GM21737 (cell line): ENCODE data around the gene THOP1.
"Not testable (repeated sequence)": the region's sequence is repeated elsewhere in the genome, so short reads cannot be mapped to it uniquely, and the experiment has no call there.

Experiments used
- ATAC-seq: cut with Tn5 transposase; IDR thresholded peaks from one replicate; pipeline ENCODE4 v1.9.1; 2021; ENCODE audit warnings: mild to moderate bottlenecking, moderate library complexity; ENCODE audit not compliant: unreplicated experiment

The THOP1 gene

DNA sequence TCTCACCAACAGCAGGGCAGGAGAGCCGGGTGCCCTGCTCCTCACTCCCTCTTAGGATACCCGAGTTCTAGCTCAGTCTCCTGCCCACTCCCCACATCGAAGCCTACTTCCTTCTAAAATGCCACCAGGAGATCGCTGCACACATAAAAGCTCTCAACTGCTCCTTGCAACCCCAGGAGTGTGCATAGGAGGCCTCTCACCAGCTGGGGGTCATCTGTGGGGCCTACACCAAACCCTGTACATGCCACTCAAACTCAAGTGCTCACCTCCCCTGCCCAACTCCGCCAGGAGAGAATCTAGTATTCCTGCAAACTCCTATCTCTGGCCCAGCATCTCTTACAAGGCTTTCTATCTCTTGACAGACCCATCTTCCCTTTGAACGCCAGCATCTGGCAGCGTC is 5.0 kb upstream of the THOP1 start:
- ATAC-seq = no peak

GRCh38 chr19:2782329-2782935 is 2.9 kb upstream of the THOP1 start:
- ATAC-seq = no peak

GRCh38 chr19:2782936-2783780 is 2.1 kb upstream of the THOP1 start, which contains the start of gene SGTA:
Gene SGTA, minus strand, starts transcription at chr19:2783273. Its CDS starts 14,205 bp downstream, at chr19:2769068.
- ATAC-seq = peak; percentile 65

- no peak for ATAC-seq
Observed at GRCh38 chr19:2783781-2784145, 1.5 kb upstream of the THOP1 start.

DNA sequence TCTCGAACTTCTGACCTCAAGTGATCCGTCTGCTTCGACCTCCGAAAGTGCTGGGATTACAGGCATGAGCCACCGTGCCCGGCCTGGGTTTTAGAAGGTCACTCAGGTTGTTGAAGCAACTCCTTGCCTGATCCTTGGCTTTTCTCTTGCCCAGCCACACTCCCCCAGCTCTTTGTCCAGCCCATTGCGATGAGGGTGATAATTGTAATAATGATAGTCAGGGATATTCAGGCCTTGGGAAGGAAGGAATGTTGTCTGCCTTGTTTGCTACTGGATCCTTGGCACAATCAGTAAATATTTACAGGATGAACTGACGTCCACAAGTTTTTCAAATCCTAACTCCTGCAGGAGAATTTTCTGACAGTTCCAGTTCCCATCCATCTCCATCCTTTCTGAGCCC is 1.8 kb downstream of the THOP1 start:
- no peak for ATAC-seq

DNA sequence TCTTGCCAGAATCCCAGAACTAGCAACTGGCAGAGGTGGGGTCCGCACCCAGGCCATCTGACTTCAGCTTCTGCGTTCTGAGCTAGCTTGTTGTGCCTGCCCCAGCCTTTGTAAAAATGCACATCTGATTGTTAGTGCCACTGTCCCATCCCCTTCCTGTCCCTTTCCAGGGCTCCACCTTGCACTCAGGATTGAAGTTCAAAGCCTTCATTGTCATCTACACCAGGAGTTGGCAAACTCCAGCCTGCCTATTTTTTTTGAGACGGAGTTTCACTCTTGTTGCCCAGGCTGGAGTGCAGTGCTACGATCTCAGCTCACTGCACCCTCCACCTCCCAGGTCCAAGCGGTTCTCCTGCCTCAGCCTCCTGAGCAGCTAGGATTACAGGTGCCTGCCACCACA is 2.9 kb downstream of the THOP1 start:
- ATAC-seq = no peak

DNA sequence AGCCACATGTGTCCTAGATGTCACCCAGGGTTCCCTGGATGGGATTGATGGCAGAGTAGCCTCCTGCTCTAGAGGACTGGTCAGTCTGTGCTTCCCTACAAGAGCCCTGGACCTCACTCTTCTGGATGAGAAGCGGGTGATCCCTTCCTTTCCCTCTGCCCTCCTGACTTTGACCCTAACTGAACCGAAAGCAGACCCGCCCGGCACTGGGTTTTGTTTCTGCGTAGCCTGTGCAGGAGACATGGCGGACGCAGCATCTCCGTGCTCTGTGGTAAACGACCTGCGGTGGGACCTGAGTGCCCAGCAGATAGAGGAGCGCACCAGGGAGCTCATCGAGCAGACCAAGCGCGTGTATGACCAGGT is 4.9 kb downstream of the THOP1 start:
- no peak for ATAC-seq

DNA sequence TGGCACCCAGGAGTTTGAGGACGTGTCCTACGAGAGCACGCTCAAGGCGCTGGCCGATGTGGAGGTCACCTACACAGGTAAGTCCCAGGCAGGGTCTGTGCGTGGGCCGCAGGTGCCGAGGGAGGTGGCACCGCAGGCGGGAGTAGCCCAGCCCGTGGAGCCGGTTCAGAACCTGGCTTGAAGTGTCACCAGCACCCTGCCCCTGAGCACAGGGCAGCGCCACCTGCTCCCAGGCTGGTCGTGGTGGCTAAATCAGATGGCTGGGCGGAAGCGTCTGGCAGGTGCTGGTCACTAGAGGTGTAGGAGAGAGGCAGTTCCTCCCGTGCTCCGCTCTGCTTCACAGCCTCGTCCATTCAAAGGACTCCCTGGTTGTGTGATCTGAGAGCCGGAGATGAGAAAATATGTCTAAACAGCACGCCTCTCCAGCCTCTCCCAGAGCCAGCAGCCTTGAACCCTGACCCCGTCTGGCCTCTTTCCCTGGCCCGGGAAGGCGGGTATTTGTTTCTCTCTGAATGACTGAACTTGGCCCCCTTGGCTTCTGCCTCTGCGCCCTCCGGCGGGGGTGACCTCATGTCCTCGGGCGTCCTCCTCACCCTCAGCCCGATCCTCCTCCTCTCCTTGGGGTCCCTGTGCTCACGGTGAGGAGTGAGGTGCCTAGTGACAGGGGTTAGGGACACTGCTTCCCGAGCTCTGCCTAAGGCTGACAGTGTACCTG is 5.4 kb downstream of the THOP1 start:
- ATAC-seq = no peak

DNA sequence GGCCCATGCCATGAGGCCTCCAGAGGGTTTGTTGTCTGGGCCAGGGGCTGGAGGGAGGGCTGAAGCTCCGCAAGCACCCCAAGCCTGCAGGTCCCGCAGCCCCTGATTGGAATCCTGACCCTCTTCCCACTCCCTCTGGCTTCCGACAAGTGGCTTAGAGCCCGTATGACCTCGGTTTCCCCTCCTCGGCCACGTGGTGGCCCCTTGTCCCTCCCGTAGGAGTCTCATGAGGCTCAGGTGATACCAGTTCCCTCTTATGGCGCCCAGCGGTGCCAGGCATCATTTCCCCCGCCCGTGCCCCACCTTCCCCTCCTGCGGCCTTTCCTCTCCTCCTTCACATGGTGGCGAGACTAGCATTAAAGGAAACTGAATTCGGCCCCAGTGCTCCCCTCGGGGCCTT is 6.1 kb downstream of the THOP1 start:
- ATAC-seq = no peak

- ATAC-seq = no peak
Observed at GRCh38 chr19:2791876-2792275, 6.6 kb downstream of the THOP1 start.

- ATAC-seq = not testable (repeated sequence)
Observed at GRCh38 chr19:2792666-2793065, 7.4 kb downstream of the THOP1 start.

DNA sequence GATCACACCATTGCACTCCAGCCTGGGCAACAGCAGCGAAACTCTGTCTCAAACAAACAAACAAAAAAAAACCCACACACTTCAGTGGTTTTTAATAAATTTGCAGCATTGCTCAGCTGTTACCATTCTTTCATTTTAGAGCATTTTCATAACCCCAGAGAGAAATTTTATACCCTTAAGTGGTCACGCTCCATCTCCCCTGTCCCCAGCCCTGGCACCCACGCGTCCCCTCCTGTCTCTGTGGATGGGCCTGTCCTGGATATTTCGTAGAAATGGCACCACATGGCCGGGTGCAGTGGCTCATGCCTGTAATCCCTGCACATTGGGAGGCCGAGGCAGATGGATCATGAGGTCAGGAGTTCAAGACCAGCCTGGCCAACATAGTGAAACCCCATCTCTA is 7.8 kb downstream of the THOP1 start:
- no peak for ATAC-seq

GRCh38 chr19:2793577-2793976 is 8.3 kb downstream of the THOP1 start:
- no peak for ATAC-seq

DNA sequence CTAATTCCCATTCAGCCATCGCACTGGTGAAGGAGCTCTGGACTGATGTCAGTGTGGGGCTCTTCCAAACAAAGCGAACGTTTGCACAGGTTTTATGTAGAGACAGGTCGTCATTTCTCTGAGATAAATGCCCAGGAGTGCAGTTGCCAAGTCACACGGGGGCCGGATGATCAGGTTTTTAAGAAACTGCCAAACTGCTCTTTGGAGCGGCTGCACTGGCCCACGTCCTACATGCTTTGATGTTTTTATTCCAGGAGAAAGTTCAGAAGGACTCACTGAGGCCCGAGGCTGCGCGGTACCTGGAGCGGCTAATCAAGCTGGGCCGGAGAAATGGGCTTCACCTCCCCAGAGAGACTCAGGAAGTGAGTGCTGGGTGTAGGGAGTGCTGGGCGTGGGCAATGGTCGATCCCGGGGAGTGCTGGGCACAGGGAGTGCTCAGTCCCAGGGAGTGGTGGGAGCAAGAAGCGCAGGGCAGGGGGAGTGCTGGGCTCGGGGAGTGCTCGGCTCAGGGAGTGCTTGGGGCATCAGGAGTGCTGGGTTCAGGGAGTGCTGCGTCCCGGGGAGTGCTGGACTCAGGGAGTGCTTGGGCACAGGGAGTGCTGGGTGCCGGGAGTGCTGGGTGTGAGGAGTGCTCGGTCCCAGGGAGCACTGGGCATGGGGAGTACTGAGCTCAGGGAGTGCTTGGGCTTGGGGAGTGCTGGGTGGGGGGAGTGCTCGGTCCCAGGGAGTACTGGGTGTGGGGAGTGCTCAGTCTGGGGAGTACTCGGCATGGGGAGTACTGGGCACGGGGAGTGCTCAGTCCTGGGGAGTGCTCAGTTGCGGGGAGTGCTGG is 10.7 kb downstream of the THOP1 start:
- ATAC-seq = no peak

DNA sequence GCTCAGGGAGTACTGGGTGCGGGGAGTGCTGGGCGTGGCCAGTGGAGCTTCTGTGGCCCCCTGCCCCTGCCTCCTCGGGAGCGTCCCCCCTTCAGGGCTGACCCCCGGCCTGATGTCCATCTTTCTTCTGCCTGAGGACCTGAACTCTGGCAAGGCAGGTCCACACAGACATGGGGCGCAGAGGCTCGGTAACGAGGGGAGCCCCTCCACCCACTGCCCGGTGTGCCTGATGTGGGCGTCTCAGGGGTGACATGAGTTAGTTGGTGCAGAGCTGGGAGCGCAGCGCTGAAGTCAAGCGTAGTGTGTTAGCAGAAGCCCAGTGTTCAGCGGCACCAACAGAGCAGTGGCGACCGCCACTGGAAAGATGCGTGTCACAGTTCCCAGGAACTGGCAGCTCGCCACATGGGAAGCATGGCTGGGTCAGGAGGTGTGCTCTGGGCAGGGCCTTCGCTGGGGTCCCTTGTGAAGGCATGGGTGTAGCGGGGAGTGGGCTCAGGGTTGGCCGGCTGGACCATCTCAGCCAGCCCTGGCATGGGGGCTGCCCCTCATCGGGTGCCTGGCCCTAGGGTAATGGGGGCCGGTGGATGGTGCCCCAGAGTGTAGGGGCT is 11.5 kb downstream of the THOP1 start:
- ATAC-seq = no peak

GRCh38 chr19:2797280-2797679 is 12.0 kb downstream of the THOP1 start:
- no peak for ATAC-seq

GRCh38 chr19:2798158-2798685 is 12.9 kb downstream of the THOP1 start:
- no peak for ATAC-seq

DNA sequence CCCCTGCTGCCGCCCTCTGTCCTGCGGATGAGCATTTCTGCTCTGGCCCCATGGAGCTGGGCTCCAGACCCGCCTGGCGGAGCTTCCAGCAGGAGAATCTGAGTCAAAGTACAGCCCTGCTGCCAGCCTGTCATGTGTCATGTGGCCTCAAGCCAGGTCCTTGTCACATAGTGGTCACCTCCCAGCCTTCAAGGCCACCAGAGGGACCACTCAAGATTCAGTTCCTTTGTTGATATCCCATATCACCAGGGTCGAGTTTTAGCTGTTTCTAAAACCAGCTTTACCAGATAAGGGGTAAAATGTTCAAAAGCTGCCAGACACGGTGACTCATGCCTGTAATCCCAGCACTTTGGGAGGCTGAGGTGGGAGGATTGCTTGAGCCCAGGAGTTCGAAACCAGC is 13.4 kb downstream of the THOP1 start:
- ATAC-seq = no peak

- no peak for ATAC-seq
Observed at GRCh38 chr19:2799273-2800020, 14.1 kb downstream of the THOP1 start.

- no peak for ATAC-seq
Observed at GRCh38 chr19:2800506-2800905, 15.2 kb downstream of the THOP1 start.
